SK-N-SH treated with all-trans-retinoic acid at 6 μM for 48 hours (cell line): Measurements from ENCODE around the gene TMEM51.
A peak's percentile ranks its signal among the peaks of the same experiment; 100 is the strongest.

Experiments used
- ATAC-seq: fragments of 200-7000 bp; cut with Tn5 transposase; 3 replicates; pipeline ENCODE4 v1.9.1; 2020; ENCODE audit warnings: mild to moderate bottlenecking, moderate library complexity
- ARNTL ChIP-seq: fragments of 450-650 bp; formaldehyde crosslinking; IDR thresholded peaks from 2 replicates; pipeline ENCODE4 v1.5.0; 2020; ENCODE audit warnings: low read depth, mild to moderate bottlenecking, moderate library complexity, borderline replicate concordance
- BACH2 ChIP-seq: fragments of 250-450 bp; sonication (Bioruptor Pico); IDR thresholded peaks from 2 replicates; pipeline ENCODE4 v1.9.0; 2021; ENCODE audit warnings: mild to moderate bottlenecking, borderline replicate concordance
- CSDC2 ChIP-seq: fragments of 250-450 bp; sonication (Bioruptor Pico); IDR thresholded peaks from 2 replicates; pipeline ENCODE4 v1.5.0; 2020; ENCODE audit warnings: mild to moderate bottlenecking, moderate library complexity
- CSRNP3 ChIP-seq: fragments of 250-450 bp; sonication (Bioruptor Pico); IDR thresholded peaks from 2 replicates; pipeline ENCODE4 v1.5.1; 2021; ENCODE audit warnings: mild to moderate bottlenecking, moderate library complexity
- ESRRG ChIP-seq: fragments of 250-450 bp; sonication (Bioruptor Pico); IDR thresholded peaks from 2 replicates; pipeline ENCODE4 v1.6.1; 2021; ENCODE audit warnings: mild to moderate bottlenecking
- GLIS3 ChIP-seq: fragments of 250-450 bp; sonication (Bioruptor Pico); IDR thresholded peaks from 2 replicates; pipeline ENCODE4 v1.5.0; 2020; ENCODE audit warnings: mild to moderate bottlenecking, moderate library complexity
- ISL1 ChIP-seq: fragments of 250-450 bp; sonication (Bioruptor Pico); IDR thresholded peaks from 2 replicates; pipeline ENCODE4 v2.1.2; 2022; ENCODE audit warnings: mild to moderate bottlenecking, moderate library complexity
- PATZ1 ChIP-seq: fragments of 250-450 bp; sonication (Bioruptor Pico); IDR thresholded peaks from 2 replicates; pipeline ENCODE4 v1.8.0; 2020; ENCODE audit warnings: mild to moderate bottlenecking, moderate library complexity, borderline replicate concordance
- PPARA ChIP-seq: fragments of 250-450 bp; sonication (Bioruptor Pico); IDR thresholded peaks from 2 replicates; pipeline ENCODE4 v1.5.0; 2020; ENCODE audit warnings: mild to moderate bottlenecking, borderline replicate concordance
- TOX ChIP-seq: fragments of 250-450 bp; sonication (Bioruptor Pico); IDR thresholded peaks from 2 replicates; pipeline ENCODE4 v1.8.0; 2021; ENCODE audit warnings: mild to moderate bottlenecking, moderate library complexity, borderline replicate concordance
- TSHZ2 ChIP-seq: fragments of 250-450 bp; sonication (Bioruptor Pico); IDR thresholded peaks from 2 replicates; pipeline ENCODE4 v1.5.0; 2020; ENCODE audit warnings: mild to moderate bottlenecking, moderate library complexity
- ZC3H10 ChIP-seq: fragments of 250-450 bp; sonication (Bioruptor Pico); IDR thresholded peaks from 2 replicates; pipeline ENCODE4 v1.5.1; 2021; ENCODE audit warnings: mild to moderate bottlenecking, moderate library complexity
- ZFP3 ChIP-seq: fragments of 250-450 bp; sonication (Bioruptor Pico); IDR thresholded peaks from 2 replicates; pipeline ENCODE4 v1.5.0; 2020; ENCODE audit warnings: mild to moderate bottlenecking, moderate library complexity
- ZFP30 ChIP-seq: fragments of 450-650 bp; formaldehyde crosslinking; IDR thresholded peaks from 2 replicates; pipeline ENCODE4 v1.5.0; 2022; ENCODE audit warnings: mild to moderate bottlenecking, moderate library complexity
- ZNF70 ChIP-seq: fragments of 450-650 bp; formaldehyde crosslinking; IDR thresholded peaks from 2 replicates; pipeline ENCODE4 v1.5.0; 2020; ENCODE audit warnings: mild to moderate bottlenecking, moderate library complexity
- ZNF8 ChIP-seq: fragments of 450-650 bp; formaldehyde crosslinking; IDR thresholded peaks from 2 replicates; pipeline ENCODE4 v1.5.0; 2020; ENCODE audit warnings: mild to moderate bottlenecking, moderate library complexity
- TF ChIP-seq, protein P1 (sequence below): fragments of 250-450 bp; sonication (Bioruptor Pico); IDR thresholded peaks from 2 replicates; pipeline ENCODE4 v1.8.0; 2021; ENCODE audit warnings: low read depth, mild to moderate bottlenecking, moderate library complexity, borderline replicate concordance

TMEM51 gene

DNA sequence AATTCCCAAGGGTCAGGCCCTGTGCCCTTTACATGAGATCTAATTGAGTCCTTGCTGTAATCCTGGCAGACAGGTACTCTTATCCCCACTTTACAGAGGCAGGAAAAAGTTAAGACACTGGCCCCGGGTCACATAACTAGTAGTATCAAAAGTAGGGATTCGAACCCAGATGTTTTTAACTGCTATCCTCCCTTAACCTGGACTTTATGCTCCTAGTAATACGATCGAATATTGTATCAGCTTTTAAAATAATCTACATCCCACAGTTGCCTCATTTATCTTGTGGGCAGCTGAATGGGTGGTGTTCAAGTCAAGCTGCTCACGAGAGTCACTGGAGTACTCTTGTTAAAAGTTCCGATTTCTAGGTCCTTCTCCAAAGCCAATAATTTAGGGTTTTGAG is 25.5 kb upstream of the TMEM51 start:
- no peak for TF ChIP-seq ARNTL
- peak; percentile 99 for TF ChIP-seq ZNF70 (CRISPR knock-in tag)
- TF ChIP-seq BACH2 = no peak
- ATAC-seq = no peak

GRCh38 chr1:15128520-15129313 is 24.8 kb upstream of the TMEM51 start:
- TF ChIP-seq TSHZ2 (CRISPR knock-in tag) (no peak), ZNF70 (CRISPR knock-in tag) (no peak), TOX (no peak), ISL1 (CRISPR knock-in tag) (no peak), CSDC2 (no peak), ARNTL (no peak), CSRNP3 (no peak), ZNF8 (CRISPR knock-in tag) (no peak)
- TF ChIP-seq, protein P1, sequence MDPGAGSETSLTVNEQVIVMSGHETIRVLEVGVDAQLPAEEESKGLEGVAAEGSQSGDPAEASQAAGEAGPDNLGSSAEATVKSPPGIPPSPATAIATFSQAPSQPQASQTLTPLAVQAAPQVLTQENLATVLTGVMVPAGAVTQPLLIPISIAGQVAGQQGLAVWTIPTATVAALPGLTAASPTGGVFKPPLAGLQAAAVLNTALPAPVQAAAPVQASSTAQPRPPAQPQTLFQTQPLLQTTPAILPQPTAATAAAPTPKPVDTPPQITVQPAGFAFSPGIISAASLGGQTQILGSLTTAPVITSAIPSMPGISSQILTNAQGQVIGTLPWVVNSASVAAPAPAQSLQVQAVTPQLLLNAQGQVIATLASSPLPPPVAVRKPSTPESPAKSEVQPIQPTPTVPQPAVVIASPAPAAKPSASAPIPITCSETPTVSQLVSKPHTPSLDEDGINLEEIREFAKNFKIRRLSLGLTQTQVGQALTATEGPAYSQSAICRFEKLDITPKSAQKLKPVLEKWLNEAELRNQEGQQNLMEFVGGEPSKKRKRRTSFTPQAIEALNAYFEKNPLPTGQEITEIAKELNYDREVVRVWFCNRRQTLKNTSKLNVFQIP (CRISPR knock-in tag) = no peak
- ATAC-seq = peak; percentile 100

DNA sequence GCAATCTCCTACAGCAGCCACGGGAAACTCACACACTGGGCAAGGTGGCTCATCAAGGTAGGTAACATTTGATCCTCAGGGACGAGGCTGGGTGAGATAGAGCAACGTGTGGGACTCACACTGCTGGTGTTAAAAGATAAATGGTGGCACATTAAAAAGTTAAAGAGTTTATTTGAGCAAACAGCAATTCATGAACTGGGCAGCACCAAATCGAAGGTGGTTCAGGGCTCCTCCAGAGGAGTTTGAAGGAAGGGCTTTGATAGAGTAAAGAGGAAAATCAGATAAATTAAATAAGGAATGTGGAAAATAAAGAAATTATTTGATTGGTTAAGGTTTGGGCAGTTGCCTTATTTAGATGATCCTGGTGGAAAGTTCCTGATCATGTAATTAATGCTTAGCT is 23.6 kb upstream of the TMEM51 start:
- no peak for ATAC-seq

More for the DNA sequence above, 23.6 kb upstream of the TMEM51 start:
- TF ChIP-seq ARNTL (no peak), GLIS3 (CRISPR knock-in tag) (no peak), CSDC2 (no peak), ZFP30 (CRISPR knock-in tag) (no peak), ESRRG (CRISPR knock-in tag) (no peak), ZFP3 (CRISPR knock-in tag) (no peak), PATZ1 (no peak), PPARA (CRISPR knock-in tag) (no peak), ZC3H10 (no peak), TSHZ2 (CRISPR knock-in tag) (no peak)
